Central memory CD4-positive, alpha-beta T cell (primary cell): ENCODE results near the gene MAPKAPK3.

Experiments
- DNase-seq: peaks from one replicate; pipeline ENCODE4 v3.0.0; 2022

MAPKAPK3 gene

GRCh38 chr3:50628601-50629000 lies 11.7 kb downstream of the MAPKAPK3 start:
- no peak for DNase-seq

- DNase-seq: no peak
Measured at GRCh38 chr3:50630394-50630793, 13.4 kb downstream of the MAPKAPK3 start.

DNA sequence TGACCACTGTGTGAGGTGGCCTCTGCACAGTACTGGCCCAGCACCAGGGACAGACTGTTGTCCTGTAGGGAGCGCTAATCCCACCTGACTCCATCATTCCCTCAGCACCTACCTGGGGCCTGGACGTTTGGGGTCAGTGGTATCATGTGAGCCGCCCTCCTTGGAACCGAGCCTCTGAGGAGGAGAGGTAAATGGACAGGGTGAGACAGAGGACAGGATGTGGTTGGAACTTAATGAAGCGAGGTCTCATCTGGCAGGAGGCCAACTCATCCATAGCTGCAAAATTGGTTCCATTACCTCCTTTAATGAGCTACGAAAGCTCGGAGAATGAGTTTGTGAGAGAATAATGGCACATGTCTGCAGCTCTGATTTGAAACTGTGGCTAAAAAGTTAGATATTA lies 13.9 kb downstream of the MAPKAPK3 start:
- DNase-seq: no peak

GRCh38 chr3:50632450-50632849 lies 15.5 kb downstream of the MAPKAPK3 start:
- no peak for DNase-seq

DNA sequence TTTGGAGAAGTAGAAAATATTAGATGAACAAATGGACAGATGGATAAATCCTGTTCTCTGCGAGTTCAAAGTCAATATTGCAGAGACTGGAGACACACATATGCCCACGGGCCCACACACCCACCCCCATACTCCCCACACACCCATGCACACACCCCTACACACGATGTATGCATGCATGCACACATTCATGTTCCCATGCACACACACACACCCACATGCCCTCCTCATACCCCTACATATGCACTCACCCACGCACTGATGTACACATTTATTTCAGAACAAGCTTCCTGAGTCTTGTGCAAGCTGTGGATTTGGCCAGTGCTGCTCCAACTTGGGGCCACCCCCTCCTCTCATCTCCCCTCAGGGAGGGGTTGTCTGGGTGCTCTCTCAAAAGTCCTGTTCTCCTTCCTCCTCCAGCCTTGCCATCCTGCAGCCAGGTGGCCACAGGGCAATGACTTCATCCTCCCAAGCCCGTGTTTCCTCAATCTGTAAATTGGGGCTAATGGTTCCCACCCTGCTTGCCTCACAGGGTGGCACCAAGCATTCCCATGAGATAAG lies 16.4 kb downstream of the MAPKAPK3 start:
- DNase-seq: no peak

DNA sequence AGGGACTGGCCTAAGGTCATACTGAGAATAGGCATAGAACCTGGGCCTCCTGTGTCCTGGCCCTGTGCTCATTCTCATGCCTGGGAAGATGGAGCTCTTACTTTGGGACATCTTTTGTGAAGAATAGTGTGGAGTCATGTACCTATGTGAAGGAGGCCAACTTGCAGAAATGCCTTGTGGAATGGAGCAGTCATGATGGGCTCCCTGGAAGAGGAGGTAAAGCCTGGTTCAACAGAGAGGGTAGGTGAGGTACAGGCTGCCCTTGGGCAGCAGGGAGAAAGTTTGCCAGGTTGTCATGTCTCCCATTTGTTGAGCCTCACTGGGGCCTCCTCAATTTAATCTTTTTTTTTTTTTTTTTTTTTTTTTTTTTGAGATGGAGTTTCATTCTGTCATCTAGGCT lies 18.1 kb downstream of the MAPKAPK3 start:
- DNase-seq: no peak

DNA sequence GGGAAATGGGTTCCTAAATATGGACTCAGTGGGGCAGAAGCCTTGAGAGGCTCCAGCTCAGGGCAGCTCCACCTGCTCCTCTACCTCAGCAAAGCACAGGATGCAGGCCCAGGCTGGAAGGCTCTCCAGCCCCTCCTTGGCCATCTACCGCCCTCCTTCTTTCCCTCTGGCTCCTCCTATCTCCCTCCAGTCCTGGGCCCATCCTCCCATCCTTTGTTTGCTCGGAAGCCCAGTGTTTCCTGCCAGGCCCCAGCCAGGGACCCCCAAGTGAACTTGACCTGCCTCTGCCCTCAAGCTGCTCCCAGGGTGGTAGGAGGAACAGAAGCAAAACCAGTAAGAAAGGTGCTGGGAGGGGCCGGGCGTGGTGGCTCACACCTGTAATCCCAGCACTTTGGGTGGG lies 20.1 kb downstream of the MAPKAPK3 start:
- DNase-seq: no peak

GRCh38 chr3:50637945-50638344 lies 21.0 kb downstream of the MAPKAPK3 start:
- no peak for DNase-seq

GRCh38 chr3:50639055-50639494 lies 22.1 kb downstream of the MAPKAPK3 start:
- no peak for DNase-seq

DNA sequence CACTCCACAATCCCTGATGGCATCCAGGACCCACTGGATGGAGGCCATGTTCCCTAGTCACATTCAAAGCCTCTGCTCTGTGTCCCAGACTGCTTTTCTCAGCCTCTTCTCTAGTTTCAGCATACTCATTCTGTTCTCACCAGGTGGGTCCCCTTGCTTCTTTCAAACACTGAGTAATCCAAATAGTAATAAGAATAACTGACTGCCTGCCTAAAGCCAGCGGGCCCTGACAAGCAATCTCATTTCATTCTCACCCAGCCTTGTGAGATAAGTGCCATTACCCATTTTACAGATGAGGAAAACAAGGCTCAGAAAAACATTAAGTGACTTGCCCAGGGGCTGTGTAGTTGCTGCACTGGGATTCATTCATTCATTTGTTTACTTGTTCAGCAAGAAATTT lies 25.4 kb downstream of the MAPKAPK3 start:
- no peak for DNase-seq

GRCh38 chr3:50644561-50644960 lies 27.6 kb downstream of the MAPKAPK3 start:
- no peak for DNase-seq

- no peak for DNase-seq
Measured at GRCh38 chr3:50645378-50645777, 28.4 kb downstream of the MAPKAPK3 start.

DNA sequence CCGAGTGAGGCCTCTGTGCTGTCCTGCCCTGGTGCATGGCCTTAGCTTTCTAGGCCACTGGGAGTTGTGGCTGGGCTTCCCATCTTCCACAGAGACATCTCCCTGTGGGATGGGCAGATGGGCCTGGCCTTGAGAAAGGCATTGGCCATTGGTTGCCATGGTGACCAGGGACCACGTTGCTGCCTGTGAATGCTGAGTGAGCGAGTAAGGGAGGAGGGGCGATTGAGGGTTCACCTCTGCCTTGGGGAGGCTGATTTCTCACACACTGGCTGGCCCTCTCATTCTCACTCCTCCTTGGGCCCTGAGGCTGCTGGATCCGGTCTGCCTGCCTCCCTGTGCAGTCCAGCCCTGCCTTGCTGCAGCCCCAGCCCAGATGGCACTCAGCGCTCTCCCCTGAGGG lies 31.4 kb downstream of the MAPKAPK3 start:
- no peak for DNase-seq

- DNase-seq: no peak
Measured at GRCh38 chr3:50648944-50649343, 32.0 kb downstream of the MAPKAPK3 start.

DNA sequence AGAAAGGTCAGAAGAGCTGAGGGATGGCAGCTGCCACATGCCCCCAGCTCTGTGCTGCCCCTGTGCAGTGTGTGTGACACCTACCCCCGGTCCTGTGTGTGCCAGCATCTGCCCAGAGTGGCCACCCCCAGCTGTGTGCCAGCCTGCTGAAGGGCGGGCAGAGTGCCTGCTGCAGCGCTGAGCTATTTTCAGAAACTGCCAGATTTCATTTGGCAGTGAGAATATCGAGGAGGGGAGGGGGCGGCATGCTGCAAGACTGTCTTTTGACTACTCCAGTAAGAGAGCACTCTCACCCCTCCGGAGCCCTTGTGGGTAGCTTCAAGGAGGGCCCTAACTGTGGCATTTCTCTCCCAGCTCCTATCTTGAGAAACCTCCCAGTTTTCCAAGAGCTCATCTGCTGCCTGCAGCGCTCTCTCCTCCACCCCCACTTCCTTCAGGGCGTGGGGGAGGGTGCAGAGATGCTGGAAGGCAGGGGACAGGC lies 32.5 kb downstream of the MAPKAPK3 start:
- DNase-seq: no peak

DNA sequence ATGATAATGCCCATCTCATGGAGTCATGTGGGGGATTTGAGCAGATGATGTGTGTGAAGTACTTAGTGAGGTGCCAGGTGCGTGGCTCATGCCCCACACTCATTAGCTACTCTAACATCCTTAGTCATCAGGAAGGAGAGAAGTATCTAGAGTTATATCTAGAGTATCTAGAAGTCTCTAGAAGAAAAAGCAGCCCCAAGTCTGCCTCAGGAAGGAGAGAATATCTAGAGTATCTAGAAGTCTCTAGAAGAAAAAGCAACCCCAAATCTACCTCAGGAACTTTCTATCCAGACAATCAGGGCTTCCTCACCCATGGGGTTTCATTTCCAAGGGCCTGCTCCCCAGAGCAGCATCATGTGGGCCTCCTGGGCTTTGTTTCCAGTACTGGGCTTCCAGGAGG lies 33.1 kb downstream of the MAPKAPK3 start:
- no peak for DNase-seq

DNA sequence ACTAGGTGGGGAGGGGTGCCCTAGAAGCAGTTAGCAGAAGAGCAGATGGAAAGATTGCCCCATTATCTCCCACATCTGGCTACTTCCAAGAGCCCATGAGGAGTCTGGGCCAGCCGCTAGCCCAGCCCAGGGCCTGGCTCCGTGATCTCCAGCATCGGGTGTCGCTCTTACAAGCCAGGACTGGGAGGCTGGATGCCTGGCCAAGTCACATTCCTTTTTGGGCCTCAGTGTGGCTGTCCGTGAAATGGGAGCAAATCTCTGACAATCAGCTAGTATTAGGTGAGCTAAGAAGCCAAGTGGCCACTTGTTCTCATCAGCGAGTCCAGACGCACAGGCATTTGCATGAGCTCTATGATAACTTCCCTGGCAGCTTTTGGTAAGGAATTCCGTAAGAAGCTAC lies 34.5 kb downstream of the MAPKAPK3 start:
- DNase-seq: no peak

DNA sequence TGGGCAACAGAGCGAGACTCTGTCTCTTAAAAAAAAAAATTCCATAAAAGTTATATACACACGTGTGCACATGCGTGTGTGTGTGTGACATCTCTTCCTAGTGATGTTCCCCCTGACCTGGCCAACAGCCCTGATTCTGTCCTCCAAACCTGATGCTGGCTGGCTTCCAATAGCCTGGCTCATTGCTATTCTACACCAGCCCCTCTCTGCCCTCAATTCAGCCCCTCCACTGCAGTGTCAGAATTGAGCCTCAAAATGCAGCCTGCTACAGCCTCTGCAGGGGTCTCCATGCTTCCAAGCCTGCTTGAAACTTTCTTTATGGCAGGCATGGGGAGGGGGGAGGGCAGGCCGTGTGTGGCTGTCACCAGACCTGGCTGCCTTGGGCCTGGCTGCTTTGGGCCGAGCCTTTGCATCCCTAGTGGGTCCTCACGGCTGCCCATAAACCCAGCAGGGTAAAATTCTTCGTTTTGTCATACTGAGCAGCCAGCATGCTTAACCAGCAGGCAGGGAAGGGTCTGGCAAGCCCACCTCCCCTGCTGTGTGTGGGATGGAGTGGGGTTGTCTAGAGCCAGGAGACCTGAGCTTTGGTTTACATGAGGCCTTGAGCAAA lies 35.1 kb downstream of the MAPKAPK3 start:
- DNase-seq: no peak

- peak; percentile 35 for DNase-seq
Measured at GRCh38 chr3:50652709-50653108, 35.8 kb downstream of the MAPKAPK3 start.

DNA sequence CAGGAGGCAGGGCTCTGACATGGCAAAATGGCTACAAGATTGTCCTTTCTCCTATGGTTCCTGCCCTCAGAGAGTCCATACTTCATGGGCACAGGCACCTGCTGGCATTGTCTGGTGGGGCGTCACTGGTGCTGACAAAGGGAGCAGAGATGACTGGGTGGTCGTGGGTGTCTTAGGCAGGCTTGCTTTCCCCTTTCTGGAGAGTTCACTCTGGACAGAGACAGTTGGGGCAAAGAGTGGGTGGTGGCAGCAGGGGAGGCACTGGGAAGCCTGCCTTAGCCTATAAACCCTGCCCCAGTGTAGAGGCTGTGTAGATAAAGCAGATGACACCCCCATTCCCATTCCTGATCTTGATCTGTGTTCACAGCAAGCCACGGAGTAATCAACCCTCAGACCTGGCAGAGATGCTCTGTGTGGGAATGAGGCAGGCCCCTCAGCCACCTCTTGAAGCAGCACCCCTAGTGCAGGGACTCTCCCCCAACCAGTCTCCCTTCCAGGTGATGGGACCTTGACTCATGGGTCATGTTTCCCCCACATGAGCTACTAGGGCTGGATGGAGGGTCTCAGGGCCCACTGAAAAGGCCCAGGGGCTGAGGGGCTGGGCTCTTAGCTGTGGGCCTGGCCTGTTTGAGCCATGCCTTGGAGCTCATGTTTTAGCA lies 37.1 kb downstream of the MAPKAPK3 start:
- DNase-seq: no peak

- DNase-seq: no peak
Measured at GRCh38 chr3:50655009-50655830, 38.3 kb downstream of the MAPKAPK3 start.

GRCh38 chr3:50656417-50657195 lies 39.7 kb downstream of the MAPKAPK3 start:
- no peak for DNase-seq

DNA sequence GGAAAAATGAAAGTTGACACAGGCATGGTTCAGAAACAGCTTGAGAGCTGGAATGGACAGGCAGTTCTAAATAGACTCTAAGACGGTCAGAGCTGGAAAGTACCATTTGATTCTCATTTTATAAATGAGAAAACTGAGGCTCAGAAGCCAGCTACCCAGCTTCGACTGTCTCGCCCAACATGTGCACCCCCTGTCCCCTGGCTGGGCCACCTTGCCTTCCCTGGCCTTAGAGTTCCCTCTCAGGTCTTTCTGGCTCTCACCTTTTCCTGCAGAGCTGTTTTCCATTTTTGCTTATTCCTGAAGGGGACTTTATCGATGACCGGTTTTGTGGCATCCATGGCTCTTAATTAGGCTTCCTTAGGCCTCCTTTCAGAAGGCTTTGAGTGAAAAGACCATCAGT lies 40.5 kb downstream of the MAPKAPK3 start:
- no peak for DNase-seq
